Measurements from ENCODE around the gene NMNAT2. TPM values are rescaled to one million over a fixed set of nuclear protein-coding genes. Genes with fewer than 3 reads are reported as not detected.
"Not testable (repeated sequence)": the region's sequence is repeated elsewhere in the genome, so short reads cannot be mapped to it uniquely, and the experiment has no call there.

The NMNAT2 gene
- total RNA-seq, 4 donors from 2014 or later = 0.93 to 2.2 (median 1.9) TPM

DNA sequence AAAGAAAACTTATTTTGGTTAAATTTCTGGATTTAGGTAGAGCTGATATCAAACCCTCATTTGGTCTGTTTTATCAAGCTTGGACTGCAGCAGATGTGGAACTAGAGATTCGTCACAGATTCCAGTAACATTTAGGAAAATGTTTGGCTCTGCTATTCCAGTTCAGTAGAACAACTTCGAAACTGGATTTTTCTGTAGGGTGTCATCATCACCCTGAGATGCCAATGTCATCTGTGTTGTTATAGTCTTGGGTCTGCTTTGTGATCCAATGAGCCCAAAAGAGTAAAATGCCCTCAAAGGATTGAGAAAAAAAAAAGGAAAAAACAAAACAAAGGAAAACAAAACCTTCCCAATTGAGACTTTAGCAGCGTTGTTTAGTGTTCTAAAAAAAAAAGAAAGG is 176.7 kb downstream of the NMNAT2 start:
- Histone ChIP-seq H3K9me3 (no peaks in the 10 kb centered on the region), H3K36me3 (peaks cover 0 to 14% of the 10 kb centered on the region in 2 donors), H3K27ac (peak overlapping the region; percentile 27 to 78 (median 70)), H3K4me3 (no peak overlapping the region), H3K27me3 (no peaks in the 10 kb centered on the region), H3K4me1 (peaks cover 0 to 22% (median 0%) of the 10 kb centered on the region in 3 donors)
- TF ChIP-seq EP300 (IDR thresholded peaks at IDR 0.05) (no peak), POLR2A (IDR thresholded peaks at IDR 0.05) (no peak), POLR2AphosphoS5 (IDR thresholded peaks at IDR 0.05) (no peak)
- TF ChIP-seq, protein P1, sequence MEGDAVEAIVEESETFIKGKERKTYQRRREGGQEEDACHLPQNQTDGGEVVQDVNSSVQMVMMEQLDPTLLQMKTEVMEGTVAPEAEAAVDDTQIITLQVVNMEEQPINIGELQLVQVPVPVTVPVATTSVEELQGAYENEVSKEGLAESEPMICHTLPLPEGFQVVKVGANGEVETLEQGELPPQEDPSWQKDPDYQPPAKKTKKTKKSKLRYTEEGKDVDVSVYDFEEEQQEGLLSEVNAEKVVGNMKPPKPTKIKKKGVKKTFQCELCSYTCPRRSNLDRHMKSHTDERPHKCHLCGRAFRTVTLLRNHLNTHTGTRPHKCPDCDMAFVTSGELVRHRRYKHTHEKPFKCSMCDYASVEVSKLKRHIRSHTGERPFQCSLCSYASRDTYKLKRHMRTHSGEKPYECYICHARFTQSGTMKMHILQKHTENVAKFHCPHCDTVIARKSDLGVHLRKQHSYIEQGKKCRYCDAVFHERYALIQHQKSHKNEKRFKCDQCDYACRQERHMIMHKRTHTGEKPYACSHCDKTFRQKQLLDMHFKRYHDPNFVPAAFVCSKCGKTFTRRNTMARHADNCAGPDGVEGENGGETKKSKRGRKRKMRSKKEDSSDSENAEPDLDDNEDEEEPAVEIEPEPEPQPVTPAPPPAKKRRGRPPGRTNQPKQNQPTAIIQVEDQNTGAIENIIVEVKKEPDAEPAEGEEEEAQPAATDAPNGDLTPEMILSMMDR (IDR thresholded peaks at IDR 0.05) = no peak
- ATAC-seq = no peak
- 52 to 62% methylated on average over 3 of the region's 3 CpGs for WGBS, 2 donors (ENCODE audit: low coverage in 1 of 2)

DNA sequence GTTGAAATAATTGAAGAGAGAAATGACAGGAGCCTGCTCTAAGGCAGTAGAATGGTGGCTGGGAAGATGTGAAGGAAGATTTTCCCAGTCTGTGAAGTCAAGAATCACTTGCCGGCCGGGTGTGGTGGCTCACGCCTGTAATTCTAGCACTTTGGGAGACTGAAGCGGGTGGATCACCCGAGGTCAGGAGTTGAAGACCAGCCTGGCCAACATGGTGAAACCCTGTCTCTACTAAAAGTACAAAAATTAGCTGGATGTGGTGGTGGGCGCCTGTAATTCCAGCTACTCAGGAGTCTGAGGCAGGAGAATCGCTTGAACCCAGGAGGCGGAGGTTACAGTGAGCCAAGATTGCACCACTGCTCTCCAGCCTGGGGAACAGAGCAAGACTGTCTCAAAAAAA is 177.3 kb downstream of the NMNAT2 start:
- peaks cover 0 to 14% of the 10 kb centered on the region in 2 donors for H3K36me3 ChIP-seq
- 82 to 87% methylated on average over 5 of the region's 8 CpGs for WGBS, 2 donors (ENCODE audit: low coverage in 1 of 2)
- H3K27ac ChIP-seq = peak overlapping the region; percentile 21 to 78 (median 70)
- H3K27me3 ChIP-seq, ATAC-seq, H3K4me3 ChIP-seq, H3K9me3 ChIP-seq: not testable (repeated sequence)
- peaks cover 0 to 22% (median 0%) of the 10 kb centered on the region in 3 donors for H3K4me1 ChIP-seq

DNA sequence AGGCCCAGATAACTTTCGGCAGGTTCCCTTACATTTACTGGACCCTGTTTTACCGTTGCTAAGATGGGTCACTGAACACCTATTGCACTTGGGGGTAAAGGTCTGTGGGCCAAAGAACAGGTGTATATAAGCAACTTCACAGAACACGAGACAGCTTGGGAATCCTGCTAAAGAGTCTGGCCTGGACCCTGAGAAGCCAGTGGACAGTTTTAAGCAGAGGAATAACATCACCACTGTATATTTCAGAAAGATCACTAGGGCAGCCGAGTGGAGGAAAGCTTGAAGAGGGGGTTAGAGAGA is 177.7 kb downstream of the NMNAT2 start:
- no peak for ATAC-seq
- WGBS, 2 donors (ENCODE audit: low coverage in 1 of 2) = 89 to 100% methylated on average over 2 to 4 of the region's 4 CpGs
- peak overlapping the region in 3 of 4 donors; percentile 65 to 78 (median 75) for H3K27ac ChIP-seq

DNA sequence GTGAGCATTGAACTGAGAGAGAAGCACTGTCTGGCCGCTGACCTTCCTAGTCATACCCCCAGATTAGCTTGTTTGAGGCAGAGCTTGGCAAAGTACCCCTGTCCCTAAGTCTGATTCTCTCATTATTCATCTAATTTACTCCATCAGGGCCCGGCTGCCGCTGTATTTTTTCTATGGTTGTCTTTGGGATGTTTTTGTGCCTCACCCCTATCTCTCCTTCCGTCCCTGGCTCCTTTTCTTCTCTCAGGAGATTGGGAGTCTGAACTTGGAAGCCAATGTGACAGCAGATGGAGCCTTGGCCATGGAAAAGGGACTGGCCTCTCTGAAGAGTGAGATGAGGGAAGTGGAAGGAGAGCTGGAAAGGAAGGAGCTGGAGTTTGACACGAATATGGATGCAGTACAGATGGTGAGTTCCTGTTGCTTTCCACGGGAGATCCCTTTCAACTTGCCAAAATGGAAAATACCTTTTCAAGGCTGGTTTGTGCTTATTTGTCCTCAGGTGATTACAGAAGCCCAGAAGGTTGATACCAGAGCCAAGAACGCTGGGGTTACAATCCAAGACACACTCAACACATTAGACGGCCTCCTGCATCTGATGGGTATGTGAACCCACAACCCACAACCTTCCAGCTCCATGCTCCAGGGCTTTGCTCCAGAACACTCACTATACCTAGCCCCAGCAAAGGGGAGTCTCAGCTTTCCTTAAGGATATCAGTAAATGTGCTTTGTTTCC is 178.2 kb downstream of the NMNAT2 start:
- Histone ChIP-seq H3K4me1 (peaks cover 0 to 31% (median 5%) of the 10 kb centered on the region in 3 donors), H3K27ac (peak overlapping the region in 3 of 4 donors; percentile 65 to 78 (median 75)), H3K4me3 (no peak overlapping the region), H3K9me3 (no peaks in the 10 kb centered on the region), H3K27me3 (no peaks in the 10 kb centered on the region), H3K36me3 (peaks cover 0 to 14% of the 10 kb centered on the region in 2 donors)
- TF ChIP-seq POLR2A (IDR thresholded peaks at IDR 0.05) = no peak
- TF ChIP-seq, protein P1 (IDR thresholded peaks at IDR 0.05) = no peak
- TF ChIP-seq EP300 (IDR thresholded peaks at IDR 0.05) = no peak
- no peak for TF ChIP-seq POLR2AphosphoS5 (IDR thresholded peaks at IDR 0.05)
- ATAC-seq = peak; percentile 14
- 56 to 65% methylated on average over 4 to 7 of the region's 8 CpGs for WGBS, 2 donors (ENCODE audit: low coverage in 1 of 2)

More for the DNA sequence above, 177.7 kb downstream of the NMNAT2 start:
- TF ChIP-seq POLR2A (IDR thresholded peaks at IDR 0.05) (no peak), EP300 (IDR thresholded peaks at IDR 0.05) (no peak), POLR2AphosphoS5 (IDR thresholded peaks at IDR 0.05) (no peak)
- TF ChIP-seq, protein P1 (IDR thresholded peaks at IDR 0.05) = no peak
- Histone ChIP-seq H3K36me3 (peaks cover 0 to 14% of the 10 kb centered on the region in 2 donors), H3K27me3 (no peaks in the 10 kb centered on the region), H3K4me3 (no peak overlapping the region), H3K4me1 (peaks cover 0 to 25% (median 1%) of the 10 kb centered on the region in 3 donors), H3K9me3 (no peaks in the 10 kb centered on the region)

DNA sequence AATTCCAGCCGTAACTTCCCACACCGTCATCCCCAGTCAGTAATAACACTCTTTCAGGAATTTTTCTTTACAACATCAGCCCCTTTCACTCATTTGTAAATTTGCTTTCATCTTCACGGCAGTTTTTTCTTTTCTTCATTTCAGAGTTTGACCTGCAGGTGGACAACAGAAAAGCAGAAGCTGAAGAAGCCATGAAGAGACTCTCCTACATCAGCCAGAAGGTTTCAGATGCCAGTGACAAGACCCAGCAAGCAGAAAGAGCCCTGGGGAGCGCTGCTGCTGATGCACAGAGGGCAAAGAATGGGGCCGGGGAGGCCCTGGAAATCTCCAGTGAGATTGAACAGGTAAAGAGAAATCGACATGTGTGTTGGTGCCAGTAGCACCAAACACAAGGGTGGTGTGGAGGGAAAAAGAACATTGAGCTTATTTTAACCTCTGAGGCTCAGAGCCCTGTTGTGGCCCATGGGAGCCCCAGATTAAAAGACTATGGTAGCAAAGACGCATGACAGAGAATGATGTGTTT is 178.9 kb downstream of the NMNAT2 start:
- Histone ChIP-seq H3K27me3 (no peaks in the 10 kb centered on the region), H3K36me3 (peaks cover 0 to 14% of the 10 kb centered on the region in 2 donors), H3K9me3 (no peaks in the 10 kb centered on the region), H3K27ac (peak overlapping the region in 3 of 4 donors; percentile 65 to 78 (median 75)), H3K4me1 (peaks cover 0 to 36% (median 7%) of the 10 kb centered on the region in 3 donors), H3K4me3 (no peak overlapping the region)
- WGBS, 2 donors (ENCODE audit: low coverage in 1 of 2) = 83 to 100% methylated on average over 4 to 7 of the region's 7 CpGs
- TF ChIP-seq POLR2AphosphoS5 (IDR thresholded peaks at IDR 0.05) = no peak
- TF ChIP-seq, protein P1 (IDR thresholded peaks at IDR 0.05) = peak in 1 of 4 experiments; percentile 15
- no peak for ATAC-seq
